ENCODE measurements around the gene KCNIP3.

Gene KCNIP3

DNA sequence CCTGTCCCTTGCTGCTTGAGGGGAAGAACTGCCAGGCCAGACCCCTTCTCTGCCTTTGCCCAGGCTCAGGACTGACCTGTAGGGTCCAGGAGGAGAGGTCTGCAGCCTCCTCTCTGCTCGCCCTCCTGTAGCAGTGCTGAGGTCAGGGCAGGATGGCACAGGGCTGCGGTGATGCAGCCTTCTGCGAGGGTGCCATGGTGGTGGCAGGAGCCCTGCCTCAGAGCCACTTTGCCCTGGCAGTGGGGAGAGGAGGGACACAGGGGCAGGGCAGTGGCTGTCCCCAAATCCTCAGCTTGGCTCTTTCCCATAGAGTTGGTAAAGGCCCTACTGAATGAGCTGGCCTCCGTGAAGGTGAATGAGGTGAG is 22.0 kb upstream of the KCNIP3 start:
- no peak for DNase-seq (ENCODE audit: low read depth)

DNA sequence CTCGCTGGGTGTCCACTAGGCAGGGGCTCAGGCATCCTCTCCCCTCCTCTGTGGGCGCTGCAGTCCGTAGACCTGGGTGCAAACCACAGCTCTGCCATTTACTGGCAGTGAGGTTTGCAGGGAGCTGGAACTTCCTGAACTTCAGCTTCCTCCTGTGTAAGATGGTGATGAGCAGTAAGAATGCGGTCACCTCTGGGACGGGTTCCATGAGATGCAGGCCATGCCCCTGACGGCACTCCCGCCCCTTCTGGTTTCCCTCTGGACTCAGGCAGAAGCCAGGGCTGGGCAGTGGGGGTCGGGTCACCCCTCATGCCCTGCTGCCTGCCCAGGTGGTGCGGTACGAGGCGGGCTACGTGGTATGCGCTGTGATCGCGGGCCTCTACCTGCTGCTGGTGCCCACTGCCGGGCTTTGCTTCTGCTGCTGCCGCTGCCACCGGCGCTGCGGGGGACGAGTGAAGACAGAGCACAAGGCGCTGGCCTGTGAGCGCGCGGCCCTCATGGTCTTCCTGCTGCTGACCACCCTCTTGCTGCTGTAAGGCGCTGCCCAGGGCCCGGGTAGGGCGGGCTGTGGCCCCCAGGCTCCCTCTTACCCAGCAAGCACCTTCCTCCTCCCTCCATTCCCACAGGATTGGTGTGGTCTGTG is 21.4 kb upstream of the KCNIP3 start:
- DNase-seq (ENCODE audit: low read depth): no peak

DNA sequence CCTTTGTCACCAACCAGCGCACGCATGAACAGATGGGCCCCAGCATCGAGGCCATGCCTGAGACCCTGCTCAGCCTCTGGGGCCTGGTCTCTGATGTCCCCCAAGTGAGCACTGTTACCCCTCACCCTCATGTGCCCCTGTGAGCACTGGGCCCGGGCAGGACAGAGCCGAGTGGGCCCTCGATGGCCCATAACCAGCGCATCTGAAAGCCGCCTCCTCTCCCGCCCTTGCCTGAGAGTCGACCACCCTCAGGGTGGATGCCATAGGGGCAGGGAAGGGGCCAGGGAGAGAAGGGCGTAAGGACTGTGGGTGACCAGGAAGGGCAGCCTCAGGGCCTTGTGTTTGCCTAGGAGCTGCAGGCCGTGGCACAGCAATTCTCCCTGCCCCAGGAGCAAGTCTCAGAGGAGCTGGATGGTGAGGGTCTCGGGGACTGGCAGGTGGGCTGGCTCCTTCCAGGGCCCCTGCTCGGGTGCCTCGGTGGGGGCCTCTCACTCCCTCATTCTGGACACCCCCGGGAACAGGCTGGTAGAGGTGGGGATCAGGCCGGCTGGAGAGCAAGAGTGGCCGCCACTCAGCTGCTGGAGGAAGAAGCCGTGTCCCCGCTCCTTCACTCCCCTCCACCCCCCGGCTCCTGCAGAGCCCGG is 20.8 kb upstream of the KCNIP3 start:
- DNase-seq (ENCODE audit: low read depth): no peak

DNA sequence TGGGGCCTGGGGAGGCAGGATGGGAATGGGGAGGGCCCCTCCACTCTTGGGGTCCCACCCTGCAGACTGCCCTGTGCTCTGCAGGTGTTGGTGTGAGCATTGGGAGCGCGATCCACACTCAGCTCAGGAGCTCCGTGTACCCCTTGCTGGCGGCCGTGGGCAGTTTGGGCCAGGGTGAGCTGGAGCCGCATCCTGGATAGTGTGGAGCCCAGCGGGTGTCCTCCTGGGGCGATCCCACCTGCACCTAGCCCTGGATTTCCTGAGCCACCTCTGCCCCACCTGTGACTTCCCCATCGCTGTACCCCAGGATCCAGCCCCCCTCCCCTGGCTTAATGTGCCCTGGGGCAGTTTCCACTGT is 20.3 kb upstream of the KCNIP3 start:
- no peak for DNase-seq (ENCODE audit: low read depth)

DNA sequence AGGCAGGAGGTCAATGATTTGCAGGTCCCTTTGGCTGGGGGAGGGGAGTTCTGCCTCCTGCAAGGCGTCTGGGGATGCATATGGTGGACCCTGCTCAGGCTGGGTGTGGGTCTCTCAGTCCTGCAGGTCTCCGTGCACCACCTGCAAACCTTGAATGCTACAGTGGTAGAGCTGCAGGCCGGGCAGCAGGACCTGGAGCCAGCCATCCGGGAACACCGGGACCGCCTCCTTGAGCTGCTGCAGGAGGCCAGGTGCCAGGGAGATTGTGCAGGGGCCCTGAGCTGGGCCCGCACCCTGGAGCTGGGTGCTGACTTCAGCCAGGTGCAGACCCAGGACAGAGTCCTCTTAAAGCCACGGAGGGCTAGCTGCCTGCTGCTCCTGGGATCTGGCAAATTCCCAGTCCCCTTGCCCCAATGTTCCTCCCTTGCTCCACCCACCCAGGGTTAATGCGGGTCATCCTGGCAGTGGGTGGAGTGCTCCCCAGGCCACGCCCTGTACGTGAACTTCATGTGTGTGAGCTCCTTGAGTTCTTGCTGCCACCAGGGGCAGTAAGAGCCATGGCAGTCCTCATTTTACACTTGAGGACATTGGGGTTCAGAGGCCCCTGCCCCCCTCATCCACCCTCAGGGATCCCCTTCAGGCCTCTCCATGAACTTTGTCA is 19.8 kb upstream of the KCNIP3 start:
- no peak for DNase-seq (ENCODE audit: low read depth)

GRCh38 chr2:95278051-95278471 is 19.1 kb upstream of the KCNIP3 start:
- no peak for DNase-seq (ENCODE audit: low read depth)

DNA sequence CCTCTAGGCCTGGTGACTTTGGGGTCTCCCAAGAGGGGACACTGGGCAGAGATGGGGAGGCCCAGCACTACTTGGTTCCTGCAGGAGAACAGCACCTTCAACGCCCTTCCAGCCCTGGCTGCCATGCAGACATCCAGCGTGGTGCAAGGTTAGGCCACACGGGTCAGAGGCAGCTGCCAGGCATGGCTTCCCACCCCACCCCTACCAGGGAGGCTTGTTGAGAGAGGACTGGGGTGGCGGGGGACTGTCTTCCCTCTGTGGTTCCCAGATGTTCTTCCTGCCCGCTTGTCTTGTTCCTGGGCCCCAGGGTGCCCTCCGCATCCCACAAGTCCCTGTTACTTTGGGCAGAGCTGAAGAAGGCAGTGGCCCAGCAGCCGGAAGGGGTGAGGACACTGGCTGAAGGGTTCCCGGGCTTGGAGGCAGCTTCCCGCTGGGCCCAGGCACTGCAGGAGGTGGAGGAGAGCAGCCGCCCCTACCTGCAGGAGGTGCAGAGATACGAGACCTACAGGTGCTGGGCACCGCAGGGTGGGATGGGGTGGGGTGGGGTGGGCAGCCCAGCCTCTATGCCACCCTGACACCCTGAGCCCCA is 18.4 kb upstream of the KCNIP3 start:
- no peak for DNase-seq (ENCODE audit: low read depth)

- no peak for DNase-seq (ENCODE audit: low read depth)
Observed at GRCh38 chr2:95279435-95280035, 17.6 kb upstream of the KCNIP3 start.

GRCh38 chr2:95281071-95281470 is 16.1 kb upstream of the KCNIP3 start:
- DNase-seq (ENCODE audit: low read depth): no peak

DNA sequence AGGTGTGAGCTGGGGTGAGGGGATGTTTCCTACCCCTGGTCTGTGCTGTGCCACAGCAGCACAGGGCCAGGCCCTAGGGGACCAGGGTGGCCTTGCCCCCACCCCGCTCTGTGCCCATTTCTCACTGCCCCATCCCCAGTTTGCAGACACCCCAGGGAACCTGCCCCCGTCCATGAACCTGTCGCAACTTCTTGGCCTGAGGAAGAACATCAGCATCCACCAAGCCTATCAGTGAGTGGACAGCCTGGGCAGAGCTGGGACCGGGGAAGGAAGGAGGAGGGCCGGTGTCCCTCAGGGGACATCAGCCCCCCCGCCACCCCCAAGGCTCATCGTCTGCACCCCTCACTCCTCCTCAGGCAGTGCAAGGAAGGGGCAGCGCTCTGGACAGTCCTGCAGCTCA is 15.4 kb upstream of the KCNIP3 start:
- no peak for DNase-seq (ENCODE audit: low read depth)

DNA sequence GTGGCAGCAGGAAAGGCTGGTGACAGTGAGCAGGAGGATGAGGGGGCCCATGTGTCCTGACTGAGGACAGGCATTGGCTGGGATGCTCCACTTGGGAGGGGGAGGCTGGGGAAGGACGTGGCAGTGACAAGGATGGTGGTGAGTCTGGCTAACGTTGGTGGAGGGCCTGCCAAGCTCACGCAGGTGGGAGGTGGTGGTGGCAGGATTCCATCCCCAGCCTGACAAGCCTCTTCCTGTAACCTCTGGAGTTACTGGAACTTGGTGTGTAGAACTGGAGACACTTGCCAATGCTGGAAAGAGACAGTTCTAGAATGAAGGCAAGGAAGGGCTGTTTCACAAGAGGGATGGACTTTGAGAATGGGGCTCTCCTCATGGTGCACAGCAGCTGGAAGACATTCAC is 14.7 kb upstream of the KCNIP3 start:
- no peak for DNase-seq (ENCODE audit: low read depth)

DNA sequence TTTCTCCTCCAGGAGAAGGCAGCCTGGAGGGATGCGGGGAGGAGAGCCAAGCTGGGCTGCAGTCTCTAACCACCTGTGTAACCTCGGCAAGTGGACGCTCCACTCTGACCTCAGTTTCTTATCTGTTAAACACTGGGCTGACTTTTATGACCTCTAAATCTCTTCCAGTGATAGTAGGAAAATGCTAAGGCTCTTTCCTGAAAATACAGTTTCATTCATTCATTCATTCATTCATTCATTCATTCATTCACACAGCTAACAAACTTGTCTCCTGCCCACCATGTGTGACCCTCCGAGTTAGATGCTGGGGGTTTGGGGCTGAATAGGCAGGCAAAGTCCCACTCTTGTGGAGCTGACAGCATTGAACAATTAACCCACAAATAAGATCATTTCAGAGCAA is 13.6 kb upstream of the KCNIP3 start:
- DNase-seq (ENCODE audit: low read depth): no peak

DNA sequence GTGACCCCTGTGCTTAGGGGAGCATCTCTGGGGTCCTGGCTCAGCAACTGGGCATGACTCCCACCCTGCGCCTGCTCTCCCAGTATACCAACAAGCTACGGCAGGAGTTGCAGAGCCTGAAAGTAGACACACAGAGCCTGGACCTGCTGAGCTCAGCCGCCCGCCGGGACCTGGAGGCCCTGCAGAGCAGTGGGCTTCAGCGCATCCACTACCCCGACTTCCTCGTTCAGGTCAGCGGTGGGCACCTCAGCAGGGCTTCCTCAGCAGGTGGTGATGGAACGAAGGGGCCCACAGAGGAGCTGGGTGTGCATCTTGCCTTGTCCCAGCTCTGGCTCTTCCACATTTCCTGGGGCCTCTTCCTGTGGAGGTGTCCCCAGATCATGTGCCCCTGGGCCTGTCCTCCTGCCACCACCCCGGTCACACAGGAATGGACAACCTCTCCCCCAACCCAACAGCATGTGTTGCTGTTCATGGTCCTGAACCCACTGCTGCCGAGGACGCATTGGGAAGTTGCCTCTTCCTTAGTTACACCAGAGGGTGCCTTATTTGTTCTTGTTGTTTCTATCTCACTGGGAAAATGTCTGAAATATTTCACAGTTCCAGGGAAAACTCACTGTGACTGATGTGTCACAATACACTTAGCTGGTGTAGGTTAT is 12.1 kb upstream of the KCNIP3 start:
- no peak for DNase-seq (ENCODE audit: low read depth)

GRCh38 chr2:95285542-95285932 is 11.6 kb upstream of the KCNIP3 start:
- no peak for DNase-seq (ENCODE audit: low read depth)

GRCh38 chr2:95287336-95287735 is 9.8 kb upstream of the KCNIP3 start:
- no peak for DNase-seq (ENCODE audit: low read depth)

GRCh38 chr2:95287806-95288205 is 9.3 kb upstream of the KCNIP3 start:
- no peak for DNase-seq (ENCODE audit: low read depth)

DNA sequence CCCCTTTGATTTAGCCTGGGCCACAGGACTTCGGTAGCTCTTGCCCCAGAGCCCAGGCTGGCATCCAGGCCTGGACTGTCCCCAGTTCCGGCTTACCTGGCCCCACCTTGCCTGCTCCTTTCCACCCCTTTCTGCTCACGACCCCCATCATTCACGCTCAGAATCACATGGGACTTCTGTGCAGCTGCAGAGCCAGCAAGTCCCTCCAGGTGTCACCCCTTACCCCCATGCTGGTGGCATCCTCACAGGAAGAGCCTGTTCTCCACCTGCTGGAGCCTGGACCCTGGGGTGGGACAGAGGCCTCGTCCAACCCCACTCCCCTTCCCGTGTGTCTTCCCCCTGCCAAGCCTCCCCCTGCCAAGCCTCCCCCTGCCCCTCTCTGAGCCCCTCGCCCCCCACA is 7.9 kb upstream of the KCNIP3 start:
- DNase-seq (ENCODE audit: low read depth): no peak

DNA sequence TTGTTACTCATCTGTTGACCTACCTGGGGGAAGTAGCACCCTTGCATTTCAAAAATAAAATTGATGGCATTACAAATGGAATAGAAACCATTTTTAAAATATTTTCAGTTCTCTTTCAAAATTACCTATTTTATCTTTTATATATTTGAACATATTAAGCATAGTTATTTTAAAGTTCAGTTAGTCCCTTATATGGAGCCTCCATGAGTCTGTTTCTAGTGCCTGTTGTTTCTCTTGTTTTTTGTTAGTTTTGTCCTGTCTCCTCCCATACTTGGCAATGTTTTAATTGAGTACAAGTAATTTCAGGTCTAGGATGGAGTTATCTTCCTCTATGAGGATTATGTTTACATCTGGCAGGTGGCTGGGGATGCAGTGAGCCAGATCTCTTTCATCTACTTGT is 5.9 kb upstream of the KCNIP3 start:
- DNase-seq (ENCODE audit: low read depth): no peak

DNA sequence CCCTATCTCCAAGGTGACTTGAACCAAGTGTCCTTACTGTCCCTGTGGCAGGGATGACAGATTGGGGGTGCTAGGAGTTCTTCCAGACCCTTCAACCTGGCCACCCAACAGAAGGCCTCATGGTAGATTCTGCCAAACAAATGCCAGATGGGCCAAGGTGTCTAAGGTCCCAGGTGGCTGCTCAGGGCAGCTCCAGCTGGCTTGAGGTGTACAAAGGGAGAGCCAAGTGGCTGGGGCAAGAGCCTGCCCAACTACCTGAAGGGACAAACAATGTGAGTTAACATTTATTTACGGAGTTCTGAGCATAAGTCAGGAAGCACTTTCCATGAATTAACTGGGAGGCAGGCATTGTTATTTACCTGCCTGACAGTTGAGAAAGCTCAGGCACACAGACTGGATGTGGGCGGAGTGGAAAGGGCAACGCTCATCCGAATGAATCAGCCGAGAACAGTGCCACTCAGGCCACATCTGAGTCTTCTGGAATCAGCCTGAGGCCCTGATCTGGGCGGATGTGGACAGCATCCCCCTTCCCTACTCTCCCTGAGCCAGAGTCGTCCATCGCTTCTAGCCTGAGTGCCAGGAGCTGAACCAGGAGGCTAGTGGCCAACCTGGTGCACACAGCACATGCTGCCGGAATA is 4.4 kb upstream of the KCNIP3 start:
- no peak for DNase-seq (ENCODE audit: low read depth)

- no peak for DNase-seq (ENCODE audit: low read depth)
Observed at GRCh38 chr2:95294579-95295250, 2.4 kb upstream of the KCNIP3 start.

DNA sequence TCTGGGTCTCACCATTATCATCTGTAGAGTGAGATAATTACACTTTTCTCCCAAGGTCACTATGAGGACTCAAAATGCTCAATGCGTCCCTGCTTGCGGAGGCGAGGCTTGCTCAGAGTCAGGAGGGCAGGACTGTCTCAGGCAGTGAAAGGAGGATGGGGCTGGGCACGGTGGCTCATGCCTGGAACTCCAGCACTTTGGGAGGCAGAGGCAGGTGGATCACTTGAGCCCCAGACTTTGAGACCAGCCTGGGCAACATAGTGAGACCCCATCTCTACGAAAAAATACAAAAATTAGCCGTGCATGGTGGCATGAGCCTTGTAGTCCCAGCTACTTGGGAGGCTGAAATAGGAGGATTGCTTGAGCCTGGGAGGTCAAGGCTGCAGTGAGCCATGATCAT is 1.8 kb upstream of the KCNIP3 start:
- DNase-seq (ENCODE audit: low read depth): no peak

Data from stimulated activated CD8-positive, alpha-beta memory T cell treated with anti-CD3 and anti-CD28 coated beads, Interleukin-4, amount 100 ng/mL, for 24 hours (primary cell).